Colonic mucosa (tissue), 4 donors: ENCODE results near the gene CCDC102B. TPM values are rescaled to one million over a fixed set of nuclear protein-coding genes. Genes with fewer than 3 reads are reported as not detected.

Experiments used
- DNase-seq: peaks from one replicate; pipeline ENCODE4 v3.0.0-alpha.2; 2020
- H3K27ac ChIP-seq: fragments of 200-600 bp; one replicate; pipeline ENCODE4 v1.8.0; 2021
- H3K27me3 ChIP-seq: fragments of 200-600 bp; one replicate; pipeline ENCODE4 v1.8.0; 2021
- H3K36me3 ChIP-seq: fragments of 200-600 bp; one replicate; pipeline ENCODE4 v1.8.0; 2021
- H3K4me1 ChIP-seq: fragments of 200-600 bp; one replicate; pipeline ENCODE4 v1.8.0; 2021; ENCODE audit warnings: mild to moderate bottlenecking
- H3K4me3 ChIP-seq: fragments of 200-600 bp; one replicate; pipeline ENCODE4 v1.8.0; 2021
- H3K9ac ChIP-seq, 2 donors: one replicate each; pipeline ENCODE4 v1.7.0; 2013; ENCODE audit warnings: control low read depth in 2 of 2, low read depth in 2 of 2, low read length in 2 of 2
- H3K9me3 ChIP-seq: fragments of 200-600 bp; one replicate; pipeline ENCODE4 v1.8.0; 2021
- intact Hi-C: fragments of 100-400 bp; cut with DNase I; formaldehyde crosslinking; loops from one replicate; pipeline ENCODE4 v1.14.1; 2022
- total RNA-seq, 2 donors: library from RNA; stranded (reverse); fragmentation: NEBNext Ultra II Directional in 1 of 2; extraction: Animal tissue kit (Norgen Biotek cat#: 25700) in 1 of 2; gene quantifications; one replicate each; pipeline ENCODE4 v1.2.1, GENCODE V29; 2021
- TF ChIP-seq, protein P1 (sequence below): fragments of 200-600 bp; IDR thresholded peaks from one replicate; pipeline ENCODE4 v1.8.0; 2022; ENCODE audit warnings: antibody characterized with exemption, mild to moderate bottlenecking
- donor health status: healthy.
- donor health status: DM: no; HTN: no; CAD: no.
- donor health status: DM: no; HTN: no; CAD: no.

Gene CCDC102B
- total RNA-seq, 2 donors from 2014 or later = 1.7 to 3.3 TPM

DNA sequence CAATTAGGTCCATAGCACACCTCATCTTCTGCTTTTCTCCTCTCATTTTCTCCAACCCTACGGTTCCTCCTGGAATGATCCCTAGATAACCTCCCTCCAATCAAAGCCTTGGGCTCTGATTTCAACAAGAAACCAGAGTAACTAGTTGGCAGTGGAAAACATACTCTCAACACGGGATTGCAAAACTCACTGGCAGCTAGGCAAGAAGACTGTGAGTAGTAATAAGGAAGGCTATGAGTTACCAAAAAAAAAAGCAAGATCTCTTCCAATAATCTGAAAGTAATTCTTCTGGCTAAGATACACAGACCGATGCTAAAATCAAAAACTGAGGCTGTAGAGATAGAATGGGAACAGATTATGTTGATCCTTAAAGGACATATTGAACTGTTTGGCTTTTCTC lies 28.4 kb upstream of the CCDC102B start:
- Histone ChIP-seq H3K9ac (no peak overlapping the region), H3K27me3 (no peaks in the 10 kb centered on the region), H3K27ac (no peak overlapping the region), H3K4me1 (no peaks in the 10 kb centered on the region), H3K9me3 (no peaks in the 10 kb centered on the region), H3K4me3 (no peak overlapping the region), H3K36me3 (no peaks in the 10 kb centered on the region)
- intact Hi-C loops = no loop called here
- DNase-seq = peak; percentile 20
- TF ChIP-seq, protein P1, sequence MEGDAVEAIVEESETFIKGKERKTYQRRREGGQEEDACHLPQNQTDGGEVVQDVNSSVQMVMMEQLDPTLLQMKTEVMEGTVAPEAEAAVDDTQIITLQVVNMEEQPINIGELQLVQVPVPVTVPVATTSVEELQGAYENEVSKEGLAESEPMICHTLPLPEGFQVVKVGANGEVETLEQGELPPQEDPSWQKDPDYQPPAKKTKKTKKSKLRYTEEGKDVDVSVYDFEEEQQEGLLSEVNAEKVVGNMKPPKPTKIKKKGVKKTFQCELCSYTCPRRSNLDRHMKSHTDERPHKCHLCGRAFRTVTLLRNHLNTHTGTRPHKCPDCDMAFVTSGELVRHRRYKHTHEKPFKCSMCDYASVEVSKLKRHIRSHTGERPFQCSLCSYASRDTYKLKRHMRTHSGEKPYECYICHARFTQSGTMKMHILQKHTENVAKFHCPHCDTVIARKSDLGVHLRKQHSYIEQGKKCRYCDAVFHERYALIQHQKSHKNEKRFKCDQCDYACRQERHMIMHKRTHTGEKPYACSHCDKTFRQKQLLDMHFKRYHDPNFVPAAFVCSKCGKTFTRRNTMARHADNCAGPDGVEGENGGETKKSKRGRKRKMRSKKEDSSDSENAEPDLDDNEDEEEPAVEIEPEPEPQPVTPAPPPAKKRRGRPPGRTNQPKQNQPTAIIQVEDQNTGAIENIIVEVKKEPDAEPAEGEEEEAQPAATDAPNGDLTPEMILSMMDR = no peak

GRCh38 chr18:68772268-68772667 lies 25.6 kb upstream of the CCDC102B start:
- intact Hi-C loops = no loop called here
- Histone ChIP-seq H3K36me3 (no peaks in the 10 kb centered on the region), H3K27ac (no peak overlapping the region), H3K9ac (no peak overlapping the region), H3K9me3 (no peaks in the 10 kb centered on the region), H3K27me3 (no peaks in the 10 kb centered on the region), H3K4me1 (no peaks in the 10 kb centered on the region), H3K4me3 (no peak overlapping the region)
- TF ChIP-seq, protein P1 = no peak
- no peak for DNase-seq

DNA sequence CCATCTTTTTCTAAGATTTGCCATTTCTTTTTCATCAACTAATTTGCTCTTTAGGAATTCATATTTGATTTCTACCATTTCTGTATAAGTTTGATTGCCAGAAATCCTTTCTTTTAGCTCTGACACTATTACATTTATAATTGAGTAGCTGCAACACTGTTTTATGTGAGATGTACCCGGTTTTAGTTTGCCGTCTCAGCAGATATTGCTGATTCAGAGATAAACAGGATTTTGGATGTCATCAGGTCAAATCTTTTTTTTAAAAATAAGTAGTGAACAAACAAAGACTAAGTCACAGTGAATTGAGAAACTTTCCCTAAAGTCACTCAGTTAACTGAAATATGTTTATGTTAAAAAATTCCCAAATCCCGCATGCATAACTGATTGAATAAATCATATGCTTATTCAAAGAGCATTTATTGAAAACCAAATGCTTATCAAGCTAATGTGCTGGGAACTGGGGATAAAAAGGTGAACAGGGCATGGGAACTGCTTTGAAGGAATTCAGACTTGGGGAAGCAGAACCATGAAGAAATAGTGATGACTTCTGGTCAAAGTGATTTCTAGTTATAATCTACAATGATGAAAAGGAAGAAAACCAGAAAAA lies 19.5 kb upstream of the CCDC102B start:
- Histone ChIP-seq H3K4me1 (no peaks in the 10 kb centered on the region), H3K27me3 (no peaks in the 10 kb centered on the region), H3K27ac (no peak overlapping the region), H3K9ac (no peak overlapping the region), H3K9me3 (peaks cover 4% of the 10 kb centered on the region), H3K36me3 (no peaks in the 10 kb centered on the region), H3K4me3 (no peak overlapping the region)
- intact Hi-C loops = no loop called here
- no peak for DNase-seq
- TF ChIP-seq, protein P1 = no peak

DNA sequence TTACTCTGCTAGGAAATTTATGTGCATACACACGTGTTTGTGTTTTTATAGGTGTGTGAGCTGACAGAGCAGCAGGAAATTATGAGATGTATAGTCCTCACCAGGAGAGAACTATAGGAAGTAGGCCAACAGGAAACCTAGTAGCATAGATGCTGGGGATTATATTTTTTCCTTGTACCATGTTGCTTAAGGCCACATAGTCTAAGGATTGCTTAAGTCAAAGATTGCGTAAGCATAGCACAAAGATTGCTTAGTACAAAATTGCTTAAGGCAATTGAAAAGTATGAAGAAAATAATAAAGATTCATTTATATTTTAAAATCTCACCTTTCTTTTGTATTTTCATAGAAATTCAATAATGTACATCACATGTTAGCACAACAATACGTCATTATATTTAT lies 18.7 kb upstream of the CCDC102B start:
- TF ChIP-seq, protein P1 = no peak
- no peak for DNase-seq
- Histone ChIP-seq H3K9me3 (peaks cover 4% of the 10 kb centered on the region), H3K27me3 (no peaks in the 10 kb centered on the region), H3K9ac (no peak overlapping the region), H3K4me3 (no peak overlapping the region), H3K27ac (no peak overlapping the region), H3K36me3 (no peaks in the 10 kb centered on the region), H3K4me1 (no peaks in the 10 kb centered on the region)
- intact Hi-C loops = no loop called here

DNA sequence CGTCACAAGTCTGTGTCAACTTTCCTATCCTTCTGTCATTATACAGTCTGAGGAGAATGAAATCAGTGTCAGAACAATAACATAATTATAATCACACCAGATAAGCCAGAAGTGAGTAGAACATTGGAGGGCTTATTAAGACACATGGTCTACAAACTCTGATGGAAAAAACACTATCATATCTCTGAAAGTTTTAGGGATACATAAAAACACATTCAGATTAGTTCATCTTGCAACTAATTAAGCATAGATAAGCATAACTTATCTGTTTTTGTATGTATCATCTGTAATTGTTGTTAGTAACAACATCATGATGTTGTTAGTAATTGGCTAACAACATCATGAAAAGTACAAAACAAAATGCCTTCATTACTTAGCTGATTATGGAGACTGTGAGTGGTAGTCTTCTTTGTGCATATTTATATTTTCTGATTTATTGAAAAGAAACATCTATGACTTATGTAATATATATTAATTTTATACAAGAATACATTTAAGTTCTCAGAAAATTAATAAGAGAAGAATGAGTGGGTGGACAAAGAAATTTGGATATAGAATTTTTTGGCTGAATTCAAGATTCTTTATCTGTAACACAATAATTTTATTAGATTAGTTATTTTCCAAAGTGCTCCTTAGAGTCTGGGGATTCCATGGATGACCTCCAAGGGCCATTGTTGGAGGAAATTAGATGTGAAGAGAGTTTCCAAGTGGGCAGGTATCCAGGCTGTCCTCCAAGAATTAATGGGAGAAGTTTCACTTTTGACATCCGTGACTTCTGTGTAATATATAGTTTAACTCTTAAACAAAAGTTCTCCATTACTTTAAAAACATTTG lies 16.9 kb upstream of the CCDC102B start:
- no peak overlapping the region for H3K27ac ChIP-seq
- no peak for DNase-seq
- no peaks in the 10 kb centered on the region for H3K4me1 ChIP-seq
- H3K27me3 ChIP-seq = no peaks in the 10 kb centered on the region
- H3K36me3 ChIP-seq = no peaks in the 10 kb centered on the region
- no peak overlapping the region for H3K9ac ChIP-seq
- intact Hi-C loops = no loop called here
- peaks cover 4% of the 10 kb centered on the region for H3K9me3 ChIP-seq
- H3K4me3 ChIP-seq = no peak overlapping the region
- TF ChIP-seq, protein P1 = no peak
